NCI-H2029 (cell line): ENCODE results near the gene ZBTB21.

ENCODE experiments used
- DNase-seq: peaks from one replicate; lab custom pipeline; 2025; lab: John Stamatoyannopoulos, UW

ZBTB21 gene

DNA sequence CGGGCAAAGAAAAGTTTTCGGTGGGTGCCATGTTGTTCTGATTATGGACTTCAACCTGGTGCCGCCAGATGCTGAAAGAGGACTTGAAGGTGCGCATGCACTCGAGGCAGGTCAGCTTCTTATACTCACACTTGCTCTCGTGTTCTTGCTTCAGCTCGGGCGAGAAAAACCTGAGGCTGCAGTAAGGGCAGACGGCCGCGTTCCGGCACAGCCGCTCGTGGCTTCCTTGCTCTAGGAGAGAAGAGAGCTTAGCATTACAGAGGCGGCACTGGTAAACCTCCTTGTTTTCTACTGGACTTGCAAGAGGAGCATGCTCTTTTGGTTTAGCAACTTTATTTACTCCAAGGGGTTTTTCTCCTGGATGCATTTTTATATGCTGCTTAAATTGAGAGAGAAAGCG, 18.5 kb downstream of the ZBTB21 start:
- DNase-seq, result no peak

DNA sequence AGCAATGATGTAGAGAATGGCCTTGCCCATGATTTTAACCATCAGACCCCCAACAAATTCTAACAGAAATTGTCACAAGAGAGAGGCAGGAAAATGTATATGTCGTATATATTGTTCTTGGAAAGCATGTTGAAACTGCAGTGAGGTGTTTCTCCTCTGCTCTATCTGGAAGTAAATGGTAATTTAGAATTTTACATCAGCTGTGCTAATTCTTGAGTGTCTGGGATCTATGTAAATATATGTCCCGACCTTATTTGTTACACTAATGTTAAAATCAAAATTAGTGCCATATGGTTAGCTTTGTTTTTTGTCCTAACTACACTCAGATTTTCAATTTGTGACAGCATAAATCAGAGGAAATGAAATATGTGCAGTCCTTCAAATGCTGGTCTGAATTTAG, 20.5 kb downstream of the ZBTB21 start:
- no peak for DNase-seq

DNA sequence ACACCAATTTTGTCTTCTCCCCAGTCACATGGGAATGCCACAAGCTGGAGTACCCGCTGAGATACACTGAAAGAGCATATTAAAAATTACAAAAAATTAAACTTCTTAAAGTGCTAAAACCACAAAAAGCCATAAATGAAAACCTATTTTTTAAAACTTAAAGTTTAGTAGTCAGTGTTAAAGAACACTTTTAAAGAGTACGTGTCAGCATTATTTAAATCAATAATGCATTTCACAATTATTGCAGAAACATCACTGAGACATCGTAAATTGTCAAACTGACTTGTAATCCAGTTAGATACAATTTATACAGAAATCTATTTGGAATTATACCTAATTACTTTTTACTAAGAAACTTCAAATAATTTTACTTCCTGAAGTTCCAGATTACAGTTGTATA, 22.9 kb downstream of the ZBTB21 start:
- DNase-seq, result no peak

DNA sequence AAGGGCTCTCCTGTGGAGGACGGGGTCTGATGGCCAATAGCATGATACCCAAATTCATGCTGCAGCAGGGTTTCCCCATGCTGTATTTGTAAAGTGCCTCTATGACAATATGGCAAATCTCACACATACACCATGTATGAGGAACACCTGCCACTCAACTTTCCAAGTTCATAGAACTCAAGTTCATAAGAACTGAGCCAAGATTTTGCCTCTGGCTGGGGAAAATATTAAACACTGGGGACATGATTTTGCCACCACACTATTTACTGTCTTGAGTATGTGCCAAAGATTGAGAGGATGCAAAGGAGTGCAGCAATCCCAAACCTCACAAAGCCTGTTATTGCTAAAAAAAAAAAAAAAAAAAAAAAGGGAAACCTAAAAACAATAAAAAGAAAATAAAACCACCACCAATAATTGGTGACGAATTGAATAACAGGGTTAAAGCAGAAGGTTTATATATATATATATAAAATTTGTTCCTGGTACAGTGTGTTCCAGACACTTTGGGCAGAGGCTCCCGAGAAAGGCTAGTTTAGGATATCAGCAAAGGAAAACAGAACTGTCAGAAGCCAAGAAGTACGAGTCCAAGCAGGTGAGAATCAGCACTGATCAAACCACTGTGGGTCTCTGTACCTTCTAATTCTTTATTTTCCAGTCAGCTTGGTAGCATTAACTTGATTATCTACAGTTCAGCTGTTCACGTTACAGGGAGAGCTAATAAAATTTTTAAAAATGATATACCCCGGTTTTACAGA, 24.3 kb downstream of the ZBTB21 start:
- DNase-seq, result no peak

- no peak for DNase-seq
These were observed 26.9 kb downstream of the ZBTB21 start for GRCh38 chr21:41983229-41983628.

GRCh38 chr21:41980561-41980960, 29.6 kb downstream of the ZBTB21 start:
- DNase-seq, result no peak

GRCh38 chr21:41979751-41980369, 30.3 kb downstream of the ZBTB21 start:
- DNase-seq, result no peak

- DNase-seq, result no peak
These were observed 30.8 kb downstream of the ZBTB21 start for GRCh38 chr21:41979335-41979734.

GRCh38 chr21:41977034-41977950, 32.9 kb downstream of the ZBTB21 start:
- DNase-seq, result no peak

GRCh38 chr21:41976611-41977010, 33.5 kb downstream of the ZBTB21 start:
- no peak for DNase-seq

- no peak for DNase-seq
These were observed 34.5 kb downstream of the ZBTB21 start for GRCh38 chr21:41975391-41976272.

DNA sequence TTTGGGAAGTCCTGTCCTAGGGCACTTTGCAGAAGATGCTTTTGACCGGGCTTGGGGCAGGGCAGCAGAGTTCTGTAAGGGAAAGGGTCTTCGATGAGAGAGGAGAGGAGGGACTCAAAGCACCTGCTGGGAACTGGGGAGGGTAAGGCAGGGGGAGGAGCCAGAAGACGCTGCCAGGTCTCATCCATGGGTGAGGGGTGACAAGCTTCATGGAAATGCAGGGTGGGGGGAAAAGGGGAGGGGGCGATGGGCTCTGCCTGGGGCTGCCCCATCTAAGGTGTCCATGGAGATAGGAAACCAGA, 35.5 kb downstream of the ZBTB21 start:
- DNase-seq, result no peak

GRCh38 chr21:41973861-41974751, 36.1 kb downstream of the ZBTB21 start:
- no peak for DNase-seq

- no peak for DNase-seq
These were observed 36.7 kb downstream of the ZBTB21 start for GRCh38 chr21:41973427-41973831.

DNA sequence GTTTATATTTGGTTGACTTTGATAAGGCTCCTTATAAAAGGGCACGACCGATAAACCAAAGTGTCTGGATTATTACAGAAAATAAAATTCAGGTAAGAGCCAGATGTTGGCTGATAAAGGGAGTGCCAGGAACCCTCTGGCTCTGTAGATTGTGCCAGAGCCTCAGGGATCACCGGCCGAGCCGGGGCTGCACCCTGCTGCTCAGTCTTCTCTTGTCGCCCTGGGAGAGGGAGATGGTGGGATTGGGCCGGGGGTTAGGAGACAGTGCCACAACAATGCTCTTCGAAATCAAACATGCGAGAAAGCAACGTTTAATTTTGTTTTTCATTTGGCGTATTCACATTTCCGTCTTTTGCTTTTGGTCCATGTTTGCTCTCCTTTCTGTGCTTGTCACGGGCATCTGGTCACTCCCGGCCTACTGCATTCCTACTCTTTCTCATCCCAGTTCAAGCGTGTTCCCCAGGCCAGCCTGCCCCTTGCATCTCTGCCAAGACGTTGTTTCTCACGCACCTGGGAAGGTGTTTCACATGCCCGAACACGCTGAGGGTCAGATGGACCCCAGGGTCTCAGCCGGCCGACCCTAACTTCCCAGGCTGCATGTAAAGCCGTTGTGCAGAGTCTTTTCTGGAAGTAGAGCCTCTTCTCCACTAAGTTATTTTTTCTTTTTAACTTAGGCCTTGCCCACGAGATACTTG, 37.5 kb downstream of the ZBTB21 start:
- DNase-seq, result no peak

- no peak for DNase-seq
These were observed 38.3 kb downstream of the ZBTB21 start for GRCh38 chr21:41971891-41972290.

GRCh38 chr21:41970751-41971653, 39.2 kb downstream of the ZBTB21 start:
- DNase-seq, result no peak

DNA sequence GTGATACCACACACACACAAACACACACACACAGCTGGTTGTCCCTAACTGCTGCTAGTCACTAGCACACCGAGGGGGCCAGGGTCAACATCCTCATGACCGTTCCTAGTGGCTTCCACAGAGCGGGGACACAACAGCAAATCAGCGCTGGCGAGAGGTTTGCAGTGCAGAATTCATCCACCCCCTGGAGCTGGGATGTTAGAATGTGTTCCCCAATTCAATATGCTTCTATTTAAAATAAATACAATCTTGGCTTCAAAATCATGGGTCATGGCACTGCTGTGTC, 40.1 kb downstream of the ZBTB21 start:
- no peak for DNase-seq

DNA sequence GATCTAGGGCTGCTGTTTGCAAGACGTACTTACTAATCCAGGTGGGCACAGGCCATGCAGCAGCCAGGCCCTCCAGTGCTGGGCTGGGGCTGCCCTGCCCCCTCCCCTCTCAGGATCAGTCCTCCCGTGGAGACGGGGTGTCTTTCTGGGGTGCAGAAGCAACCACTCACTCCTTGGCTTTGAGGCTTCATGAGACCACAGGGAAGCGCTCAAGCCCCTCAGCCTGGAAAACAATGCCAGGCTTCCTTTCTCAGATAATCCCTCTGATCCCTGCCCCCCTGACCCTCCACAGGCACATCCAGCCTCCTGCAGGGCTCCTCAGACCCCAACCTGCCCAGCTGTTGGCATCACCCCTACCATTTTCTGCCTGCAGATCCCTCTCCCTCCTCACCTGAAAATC, 42.5 kb downstream of the ZBTB21 start:
- no peak for DNase-seq
